HG02885 (cell line): Measurements from ENCODE around the gene SH2D4B.
"Not testable (repeated sequence)": the region's sequence is repeated elsewhere in the genome, so short reads cannot be mapped to it uniquely, and the experiment has no call there.

Experiments
- ATAC-seq: cut with Tn5 transposase; IDR thresholded peaks from one replicate; pipeline ENCODE4 v1.9.1; 2021; ENCODE audit warnings: mild to moderate bottlenecking; ENCODE audit not compliant: unreplicated experiment, poor library complexity

The SH2D4B gene

DNA sequence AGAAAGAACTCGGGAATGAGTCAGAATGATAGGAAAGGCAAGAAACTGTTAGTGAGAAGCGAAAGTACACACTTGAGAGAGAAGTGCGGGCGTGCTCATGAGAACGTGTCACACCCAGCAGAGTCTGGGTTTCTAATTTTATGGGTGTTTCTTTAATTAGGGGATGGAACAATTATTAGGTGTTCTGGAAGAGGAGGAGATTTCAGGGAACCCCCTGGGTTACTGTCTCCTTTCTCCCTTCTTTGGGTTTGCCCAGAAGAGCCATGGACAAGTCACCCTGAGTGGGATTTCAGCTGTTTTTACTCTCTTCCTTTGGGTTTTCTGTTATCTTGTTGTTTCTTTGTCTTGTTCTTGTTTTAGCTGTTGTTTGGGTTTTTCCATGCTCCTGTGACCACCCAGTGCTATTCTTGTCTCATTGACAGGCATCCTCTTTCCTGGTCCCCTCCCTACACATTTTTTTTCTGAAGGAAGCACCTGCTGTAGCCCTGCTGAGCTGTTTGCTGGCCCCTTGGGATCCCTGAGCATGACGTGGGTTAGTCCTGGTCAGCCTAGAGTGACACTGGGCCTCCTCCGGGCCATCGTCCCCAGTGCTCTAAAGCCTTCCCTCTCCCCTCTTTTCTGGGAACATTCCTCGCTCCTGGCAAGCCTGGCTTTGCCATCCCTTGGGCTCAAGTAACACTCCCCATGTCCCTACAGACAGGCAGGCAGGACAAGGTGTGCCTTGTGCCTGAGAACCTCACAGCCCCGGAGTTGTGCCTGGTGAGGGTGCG is 3.5 kb downstream of the SH2D4B start:
- peak; percentile 72 for ATAC-seq

DNA sequence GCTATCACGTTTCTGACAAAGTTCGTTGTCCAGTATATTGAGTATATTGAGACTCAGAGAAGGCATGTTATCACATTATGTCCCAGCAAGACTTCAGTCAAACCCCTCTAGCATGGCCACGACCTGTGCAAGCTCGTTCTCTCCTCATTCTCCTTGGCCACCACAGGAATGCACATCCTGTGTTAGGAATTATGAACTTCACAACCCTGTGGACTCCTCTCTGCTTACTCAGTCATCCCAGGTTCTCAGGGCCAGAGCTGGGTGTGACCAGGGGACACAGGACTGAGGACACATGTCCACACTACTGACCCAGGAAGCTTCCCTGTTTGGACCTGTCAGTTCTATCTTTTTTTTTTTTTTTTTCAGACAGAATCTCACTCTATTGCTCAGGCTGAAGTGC is 4.4 kb downstream of the SH2D4B start:
- ATAC-seq: no peak

DNA sequence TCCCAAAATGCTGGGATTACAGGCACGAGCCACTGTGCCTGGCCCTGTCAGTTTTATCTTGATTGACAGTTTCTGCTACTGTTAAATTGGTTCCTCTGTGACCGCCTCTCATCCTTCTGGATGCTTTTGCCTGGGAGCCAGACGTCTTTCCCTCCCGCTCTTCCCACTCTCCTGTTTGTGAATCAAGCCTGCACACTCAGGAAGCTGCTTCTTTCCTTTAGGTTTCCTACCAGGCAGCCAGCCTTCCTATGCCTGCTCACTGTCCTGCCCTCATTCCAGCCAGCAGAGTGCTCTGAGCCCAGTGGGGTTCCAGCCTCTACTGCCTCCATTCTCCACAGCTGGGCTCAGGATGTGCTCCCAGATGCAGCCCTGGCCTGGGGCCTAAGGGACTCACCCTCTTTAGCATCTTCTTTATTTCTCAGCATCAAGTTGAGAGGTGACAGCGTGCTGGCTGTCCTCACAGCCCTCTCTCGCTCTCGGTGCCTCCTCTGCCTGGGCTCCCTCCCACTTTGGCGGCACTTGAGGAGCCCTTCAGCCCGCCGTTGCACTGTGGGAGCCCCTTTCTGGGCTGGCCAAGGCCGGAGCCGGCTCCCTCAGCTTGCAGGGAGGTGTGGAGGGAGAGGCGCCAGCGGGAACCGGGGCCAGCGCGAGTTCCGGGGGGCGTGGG is 5.1 kb downstream of the SH2D4B start:
- ATAC-seq: no peak

DNA sequence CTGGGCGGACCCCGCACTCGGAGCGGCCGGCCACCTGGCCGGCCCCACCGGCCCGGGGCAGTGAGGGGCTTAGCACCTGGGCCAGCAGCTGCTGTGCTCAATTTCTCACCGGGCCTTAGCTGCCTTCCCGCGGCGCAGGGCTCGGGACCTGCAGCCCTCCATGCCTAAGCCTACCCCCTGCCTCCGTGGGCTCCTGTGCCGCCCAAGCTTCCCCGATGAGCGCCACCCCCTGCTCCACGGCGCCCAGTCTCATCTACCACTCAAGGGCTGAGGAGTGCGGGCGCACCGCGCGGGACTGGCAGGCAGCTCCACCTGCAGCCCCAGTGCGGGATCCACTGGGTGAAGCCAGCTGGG is 5.6 kb downstream of the SH2D4B start:
- ATAC-seq: not testable (repeated sequence)

DNA sequence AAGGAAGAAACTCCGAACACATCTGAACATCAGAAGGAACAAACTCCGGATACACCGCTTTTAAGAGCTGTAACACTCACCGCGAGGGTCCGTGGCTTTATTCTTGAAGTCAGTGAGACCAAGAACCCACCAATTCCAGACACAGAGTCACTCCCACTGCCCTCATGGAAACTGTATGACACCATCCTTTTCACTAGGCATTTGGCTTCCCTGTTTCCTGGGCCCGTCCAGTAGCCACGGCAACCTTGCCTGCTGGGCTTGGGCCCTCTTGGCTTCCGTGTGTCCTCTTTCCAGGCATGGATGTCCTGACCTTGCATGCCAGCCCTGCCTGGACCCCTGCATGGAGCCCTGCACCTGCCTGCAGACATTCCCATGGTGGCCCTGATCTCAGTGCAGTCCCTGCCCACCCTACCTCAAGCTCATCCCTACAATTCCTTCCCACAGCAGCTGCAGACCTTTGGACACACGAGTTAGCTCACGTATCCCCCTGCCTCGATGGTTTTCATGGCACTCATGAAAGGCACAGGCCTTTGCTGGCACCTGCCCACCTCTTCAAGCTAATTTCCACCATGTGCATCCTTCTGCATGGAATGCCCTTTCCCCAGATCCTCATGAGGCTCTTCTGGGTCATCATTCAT is 6.7 kb downstream of the SH2D4B start:
- ATAC-seq: no peak

DNA sequence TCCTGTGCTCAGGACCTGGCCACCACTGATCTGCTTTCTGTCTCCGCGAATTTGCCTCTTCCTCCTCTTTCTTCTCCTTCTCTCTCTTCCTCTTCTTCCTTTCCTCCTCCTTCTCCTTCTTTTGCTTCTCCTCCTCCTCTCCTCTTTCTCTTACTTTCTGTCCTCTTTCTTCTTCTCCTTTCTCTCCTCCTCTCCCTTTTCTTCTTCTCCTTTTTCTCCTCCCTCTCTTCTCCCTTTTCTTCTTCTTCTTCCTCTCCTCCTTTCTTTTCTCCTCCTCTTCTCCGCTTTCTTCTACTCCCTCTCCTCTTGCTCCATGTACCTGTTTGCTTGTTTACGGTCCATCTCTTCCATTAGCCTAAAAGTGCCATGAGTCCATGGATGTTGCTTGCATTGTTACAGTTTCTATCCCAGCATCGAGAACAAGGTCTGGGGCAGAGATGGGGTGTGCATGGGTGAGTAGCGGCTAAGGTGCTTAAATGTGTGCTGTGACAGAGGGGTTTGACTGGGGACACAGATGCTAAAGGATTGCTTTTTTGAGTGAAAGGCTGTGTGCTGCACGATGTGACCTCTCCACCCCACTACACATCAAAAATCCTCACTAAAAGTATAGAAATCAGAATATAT is 7.7 kb downstream of the SH2D4B start:
- ATAC-seq: no peak

DNA sequence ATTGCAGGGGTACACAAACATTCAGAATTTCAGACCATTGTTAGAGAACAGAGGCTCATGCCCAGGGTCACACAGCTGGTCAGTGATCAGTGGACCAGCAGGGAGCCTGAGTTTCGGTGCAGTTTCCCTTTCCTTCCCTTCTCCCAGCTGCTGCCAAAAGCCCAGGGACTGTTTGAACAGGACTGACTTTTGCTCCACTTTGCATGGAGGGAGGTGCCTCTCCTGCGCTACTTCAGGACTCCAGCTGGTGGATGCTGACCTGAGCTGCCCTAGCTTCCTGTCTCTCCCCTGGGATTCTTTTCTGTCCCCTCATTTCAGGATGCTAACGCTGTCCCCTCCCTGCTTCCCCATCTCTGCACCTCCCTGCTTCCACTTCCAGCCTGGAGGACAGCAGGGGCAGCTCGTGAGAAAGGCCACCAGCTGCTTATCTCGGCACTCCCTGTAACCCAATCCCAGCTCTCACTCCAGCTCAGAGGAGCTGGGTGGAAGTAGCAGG is 14.5 kb downstream of the SH2D4B start:
- no peak for ATAC-seq

DNA sequence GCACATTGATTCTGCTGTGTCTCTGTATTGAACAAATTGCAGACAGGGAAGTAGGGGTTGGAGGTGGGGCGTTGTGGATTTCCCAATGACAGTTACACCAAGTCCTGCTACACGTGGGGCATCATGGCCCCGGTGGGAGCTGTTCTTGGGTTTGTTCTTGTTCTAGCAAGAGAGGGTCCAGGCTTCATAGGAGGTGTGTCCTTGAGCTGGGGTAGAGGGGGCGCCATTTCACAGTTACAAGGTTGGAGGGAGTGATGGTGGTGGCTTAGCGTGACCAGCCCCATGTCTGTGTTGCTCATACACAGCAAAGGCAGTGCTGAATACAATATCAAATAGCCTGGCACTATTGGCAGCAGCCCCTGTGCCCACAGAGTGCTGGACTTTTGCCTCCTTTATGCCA is 15.7 kb downstream of the SH2D4B start:
- ATAC-seq: no peak

DNA sequence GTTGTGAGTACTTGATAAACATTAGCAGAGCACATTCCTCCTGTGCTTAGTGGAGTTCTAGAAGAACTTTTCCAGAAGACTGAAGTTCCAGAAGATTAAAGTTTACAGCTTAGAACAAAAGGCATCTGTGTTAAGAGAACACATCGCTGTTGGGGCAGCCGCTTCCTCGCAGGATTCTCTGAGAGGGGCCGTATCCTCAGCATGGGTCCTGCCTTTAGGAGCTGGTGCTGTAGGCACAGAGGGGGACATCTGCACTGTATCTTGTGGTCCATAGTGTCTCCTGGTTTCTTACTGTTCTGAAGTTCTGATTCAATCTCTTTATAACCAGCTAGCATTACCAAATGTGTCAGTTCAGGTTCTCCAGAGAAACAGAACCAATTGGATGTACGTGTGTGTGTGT is 16.3 kb downstream of the SH2D4B start:
- no peak for ATAC-seq

DNA sequence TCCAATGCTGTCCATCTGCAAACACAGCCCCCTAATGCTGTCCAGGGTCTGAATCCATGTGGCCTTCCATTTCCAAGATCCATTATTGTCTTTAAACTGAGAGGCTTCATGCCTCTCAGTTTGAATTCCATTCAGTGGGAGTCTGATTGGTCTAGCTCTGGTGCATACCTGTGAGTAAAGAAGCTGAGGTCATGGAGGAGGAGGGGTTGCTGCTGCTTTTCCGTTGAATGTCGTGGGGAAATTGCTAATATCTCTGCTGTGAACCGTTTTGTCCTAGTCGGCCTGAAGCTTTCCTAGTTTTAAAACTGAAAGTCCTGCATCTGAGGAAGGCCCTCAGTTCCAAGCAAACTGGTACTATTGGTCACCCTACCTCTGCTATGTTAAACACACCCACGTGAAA is 17.7 kb downstream of the SH2D4B start:
- no peak for ATAC-seq

DNA sequence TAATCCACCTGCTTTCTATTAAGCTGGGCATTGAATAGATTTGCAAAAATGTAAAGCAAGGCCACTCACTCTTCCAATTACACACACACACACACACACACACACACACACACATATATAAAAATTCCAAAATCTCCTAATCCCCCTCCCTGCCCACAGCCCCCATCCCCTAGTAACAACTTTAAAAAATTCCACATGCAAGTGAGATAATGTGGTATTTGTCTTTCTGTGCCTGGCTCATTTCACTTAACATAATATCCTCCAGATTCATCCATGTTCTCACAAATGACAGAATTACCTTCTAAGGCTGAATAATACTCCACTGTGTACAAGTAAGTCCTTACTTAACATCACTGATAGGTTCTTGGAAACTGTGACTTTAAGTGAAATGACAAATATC is 24.2 kb downstream of the SH2D4B start:
- ATAC-seq: no peak

DNA sequence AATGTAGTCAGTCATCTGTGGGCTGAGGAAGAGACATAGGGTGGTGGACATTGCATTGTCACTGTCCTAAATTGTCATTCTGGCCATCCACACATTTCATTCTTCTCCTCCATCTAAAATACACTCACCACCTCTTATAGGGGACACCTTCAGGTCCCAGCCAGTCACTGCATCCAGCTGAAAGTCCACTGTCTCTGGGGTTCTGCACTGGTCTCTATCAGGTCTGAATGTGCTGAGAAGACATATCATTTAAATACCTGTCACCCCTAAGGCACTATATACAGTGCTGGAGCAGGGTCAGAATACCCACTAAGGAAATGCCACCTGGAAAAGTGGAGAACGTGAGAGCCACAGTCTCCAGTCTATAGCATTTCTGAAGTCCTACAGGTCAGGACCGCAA is 29.6 kb downstream of the SH2D4B start:
- ATAC-seq: no peak

DNA sequence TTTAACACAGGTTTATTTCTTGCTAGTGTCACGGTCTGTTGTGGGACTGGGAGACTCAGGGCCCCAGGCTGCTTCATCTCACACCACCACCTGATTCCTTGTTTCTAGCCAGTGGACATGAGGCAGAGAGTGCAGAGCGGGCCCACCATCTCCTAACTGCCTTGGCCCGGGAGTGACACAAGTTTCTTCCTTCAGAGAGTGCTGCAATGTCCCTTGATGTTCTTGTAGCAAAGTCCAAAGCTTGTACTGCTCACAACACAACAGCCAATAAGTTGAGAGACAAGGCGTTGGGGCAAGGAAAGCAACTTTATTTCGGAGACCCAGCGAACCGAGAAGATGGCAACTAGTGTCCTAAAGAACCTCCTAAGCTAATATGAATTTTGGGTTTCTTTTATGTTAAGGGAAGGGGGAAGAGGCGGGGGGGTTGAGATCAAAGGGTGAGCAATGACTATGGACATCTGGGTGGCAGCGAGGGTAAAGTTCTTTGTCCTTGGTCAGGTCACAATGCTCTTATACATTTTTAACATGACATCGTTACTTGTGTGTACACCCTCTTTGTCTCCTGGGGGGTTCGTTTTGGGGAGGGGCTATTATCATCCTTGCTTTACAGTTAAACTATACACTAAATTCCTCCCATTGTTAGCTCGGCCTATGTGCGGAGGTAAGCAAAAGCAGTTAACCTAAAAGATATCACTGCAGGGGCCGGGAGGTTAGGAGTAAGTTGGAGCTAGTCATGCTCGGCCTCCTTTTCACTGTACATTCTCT is 31.6 kb downstream of the SH2D4B start:
- no peak for ATAC-seq

DNA sequence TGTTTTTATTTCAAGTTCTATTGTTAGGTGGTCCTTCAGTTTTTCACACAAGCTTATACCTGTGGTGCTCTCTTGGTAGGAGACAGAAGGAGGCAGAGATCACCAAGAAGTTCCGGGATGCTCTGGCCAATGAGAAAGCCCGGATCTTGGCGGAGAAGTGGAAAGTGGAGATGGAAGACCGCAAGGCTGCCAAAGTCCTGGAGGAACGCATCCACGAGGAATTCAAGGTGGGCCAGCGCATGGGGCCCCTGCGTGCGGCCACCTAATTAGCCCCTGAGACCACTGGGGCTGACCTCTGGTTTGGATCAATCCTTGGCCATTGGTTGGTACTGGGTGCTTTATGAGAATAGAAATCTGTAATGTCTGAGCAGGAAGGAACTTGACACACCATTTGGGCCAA is 33.6 kb downstream of the SH2D4B start:
- ATAC-seq: no peak

DNA sequence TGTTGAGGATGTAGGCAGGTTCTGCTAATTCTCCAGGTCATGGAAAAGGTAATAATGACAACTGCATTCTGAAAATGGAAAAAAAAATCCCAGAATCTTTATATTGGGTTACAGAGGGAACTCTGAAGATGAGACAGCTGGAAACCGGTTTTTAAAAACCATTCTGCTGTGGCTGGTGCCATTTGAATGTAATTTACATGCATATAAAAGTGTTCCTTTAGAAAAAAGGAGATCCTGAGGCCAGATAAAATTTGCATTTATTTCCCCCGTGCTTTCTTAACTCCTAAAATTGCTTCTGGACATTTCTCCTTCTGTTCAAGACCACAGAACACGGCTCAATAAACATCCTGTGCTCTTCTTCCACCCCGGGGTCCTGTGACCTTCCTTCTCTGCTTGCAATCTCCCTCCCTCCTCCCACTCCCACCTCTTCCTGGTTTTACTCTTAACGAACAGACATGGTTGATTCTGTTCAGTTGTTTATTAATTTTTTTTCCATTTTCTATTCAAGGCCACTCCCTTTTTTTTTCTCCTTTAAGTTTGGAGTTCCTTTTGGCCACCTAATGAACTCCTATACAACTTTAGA is 41.6 kb downstream of the SH2D4B start:
- ATAC-seq: no peak

DNA sequence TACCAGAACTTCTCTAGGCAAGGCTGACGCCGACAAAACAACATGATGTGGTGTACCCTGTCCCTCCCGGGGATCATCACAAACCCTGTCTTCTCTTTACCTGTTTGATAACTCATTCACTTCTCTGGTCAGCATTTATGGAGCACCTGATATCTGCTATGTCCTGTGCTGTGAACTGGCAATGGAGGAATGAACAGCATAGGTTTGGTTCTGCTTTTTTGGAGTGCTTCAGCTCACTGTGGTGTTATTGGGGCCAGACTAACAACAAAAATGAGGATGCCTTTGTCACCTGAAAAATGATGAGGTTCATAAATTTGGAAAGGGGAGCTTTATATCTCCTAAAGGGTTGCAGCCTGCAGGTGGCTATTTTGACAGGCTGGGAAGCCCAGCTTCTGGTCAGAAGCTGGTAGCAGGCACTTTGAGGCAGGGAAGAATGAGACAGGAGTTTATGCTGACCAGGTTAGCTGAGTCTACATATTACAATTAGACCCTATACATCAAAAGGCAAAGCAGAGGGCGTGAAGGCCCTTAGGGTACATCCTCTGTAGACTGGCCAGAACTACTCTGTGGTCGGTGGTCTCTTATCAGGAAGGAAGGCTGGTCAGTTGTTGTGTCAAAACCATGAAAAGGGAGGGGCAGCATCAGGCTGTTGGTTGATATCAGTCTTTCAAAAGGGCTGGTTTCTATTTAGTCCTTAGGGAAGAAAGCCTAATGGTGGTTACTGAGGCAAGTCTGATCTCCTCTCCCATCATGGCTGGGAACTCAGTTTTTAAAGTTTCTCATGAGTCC is 42.3 kb downstream of the SH2D4B start:
- ATAC-seq: no peak

DNA sequence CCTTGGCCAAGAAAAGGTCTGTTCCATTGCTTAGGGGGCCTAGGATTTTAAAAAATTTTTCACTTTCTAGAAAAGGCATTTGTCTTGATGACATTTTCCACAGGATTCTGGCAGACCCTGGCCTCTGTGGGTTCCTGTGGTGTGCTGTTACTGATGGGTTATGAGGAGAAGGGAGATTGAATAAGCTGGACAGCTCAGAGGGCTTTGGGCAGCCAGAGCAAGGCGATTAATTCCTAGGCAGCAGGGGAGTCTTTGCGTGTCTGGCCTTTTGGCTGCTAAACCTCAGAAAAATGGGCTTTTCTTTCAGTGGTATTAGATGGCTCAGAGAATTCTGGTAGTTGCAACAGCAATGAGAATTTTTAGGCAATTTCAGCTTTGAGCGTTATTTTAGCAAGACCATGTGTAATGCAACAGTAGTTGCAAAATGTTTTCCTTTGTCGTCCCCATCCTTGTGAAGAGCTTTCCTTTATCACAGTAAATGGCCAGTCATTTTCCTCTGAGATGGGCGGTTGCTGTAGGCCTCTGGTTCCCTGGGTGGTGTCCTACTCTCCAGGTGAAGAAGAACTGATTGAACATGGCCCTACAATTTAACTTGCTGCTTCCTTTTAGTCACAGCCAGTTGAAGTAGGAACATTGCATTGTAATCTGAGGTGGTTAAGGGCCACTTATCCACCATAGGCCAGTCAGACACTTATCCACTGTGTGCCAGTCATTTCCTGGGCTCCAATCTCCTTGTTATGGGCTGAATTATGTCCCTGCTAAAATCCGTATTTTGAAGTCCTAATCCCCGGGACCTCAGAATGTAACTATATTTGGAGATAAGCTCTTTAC is 43.2 kb downstream of the SH2D4B start:
- no peak for ATAC-seq

DNA sequence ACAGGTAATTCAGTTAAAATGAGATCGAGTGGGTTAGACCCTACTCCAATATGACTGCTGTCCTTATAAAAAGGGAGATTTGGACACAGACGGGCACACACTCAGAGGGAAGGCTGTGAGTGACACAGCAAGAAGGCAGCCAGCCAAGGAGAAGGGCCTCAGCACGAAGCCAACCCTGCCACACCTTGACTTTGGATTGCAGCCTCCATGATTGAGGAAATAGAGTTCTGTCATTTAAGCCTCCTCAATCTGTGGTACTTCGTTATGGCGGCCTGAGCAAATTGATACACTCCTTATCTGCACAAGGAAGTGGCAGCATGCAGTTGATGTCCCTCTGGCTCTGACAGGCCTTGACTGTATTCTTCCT is 43.8 kb downstream of the SH2D4B start:
- no peak for ATAC-seq
